NCI-H510A treated with DMSO at 0.1 percent for 48 hours (cell line): ENCODE results near the gene RELL1.
A peak's percentile ranks its signal among the peaks of the same experiment; 100 is the strongest.

Experiments used
- DNase-seq: peaks from one replicate; lab custom pipeline; 2025; lab: John Stamatoyannopoulos, UW

Gene RELL1

GRCh38 chr4:37686373-37687193, at the start of gene RELL1:
RELL1 (minus strand) TSS chr4:37686376; CDS start chr4:37686287, 89 bp downstream.
- peak; percentile 88 for DNase-seq

GRCh38 chr4:37735578-37735977, 49.4 kb upstream of the RELL1 start:
- DNase-seq: no peak

GRCh38 chr4:37734989-37735388, 48.8 kb upstream of the RELL1 start:
- no peak for DNase-seq

- DNase-seq: no peak
These were observed 47.2 kb upstream of the RELL1 start for GRCh38 chr4:37733240-37733867.

- DNase-seq: no peak
These were observed 46.5 kb upstream of the RELL1 start for GRCh38 chr4:37732526-37733186.

GRCh38 chr4:37729649-37730004, 43.5 kb upstream of the RELL1 start:
- DNase-seq: no peak

GRCh38 chr4:37728064-37728463, 41.9 kb upstream of the RELL1 start:
- DNase-seq: no peak

- DNase-seq: no peak
These were observed 41.5 kb upstream of the RELL1 start for GRCh38 chr4:37727635-37728034.

GRCh38 chr4:37726666-37727065, 40.5 kb upstream of the RELL1 start:
- no peak for DNase-seq

- DNase-seq: no peak
These were observed 39.5 kb upstream of the RELL1 start for GRCh38 chr4:37725718-37726117.

- DNase-seq: no peak
These were observed 36.9 kb upstream of the RELL1 start for GRCh38 chr4:37723067-37723466.

GRCh38 chr4:37721995-37722638, 35.9 kb upstream of the RELL1 start:
- no peak for DNase-seq

GRCh38 chr4:37719021-37719420, 32.8 kb upstream of the RELL1 start:
- no peak for DNase-seq

- no peak for DNase-seq
These were observed 31.4 kb upstream of the RELL1 start for GRCh38 chr4:37717576-37717975.

GRCh38 chr4:37715889-37716402, 29.8 kb upstream of the RELL1 start:
- peak; percentile 4 for DNase-seq

- DNase-seq: no peak
These were observed 24.3 kb upstream of the RELL1 start for GRCh38 chr4:37710491-37710890.

- DNase-seq: no peak
These were observed 19.9 kb upstream of the RELL1 start for GRCh38 chr4:37706032-37706431.

- no peak for DNase-seq
These were observed 19.4 kb upstream of the RELL1 start for GRCh38 chr4:37705571-37705970.

GRCh38 chr4:37699868-37700481, 13.8 kb upstream of the RELL1 start:
- DNase-seq: no peak

- DNase-seq: no peak
These were observed 11.4 kb upstream of the RELL1 start for GRCh38 chr4:37697566-37697965.

GRCh38 chr4:37693450-37694190, 7.4 kb upstream of the RELL1 start:
- no peak for DNase-seq
